Naive thymus-derived CD4-positive, alpha-beta T cell (primary cell): ENCODE measurements around the gene SKA3. TPM values are rescaled to one million over a fixed set of nuclear protein-coding genes. Genes with fewer than 3 reads are reported as not detected.
A peak's percentile ranks its signal among the peaks of the same experiment; 100 is the strongest.
"Not testable (repeated sequence)": the region's sequence is repeated elsewhere in the genome, so short reads cannot be mapped to it uniquely, and the experiment has no call there.

Experiments used
- ATAC-seq: fragments of 150-1000 bp; cut with Tn5 transposase; 2 replicates; pipeline ENCODE4 v1.10.0; 2021; ENCODE audit warnings: mild to moderate bottlenecking, moderate library complexity
- CTCF ChIA-PET: fragments of 350-600 bp; sonication (Branson Sonifier 250); formaldehyde crosslinking; loops from one replicate; lab custom pipeline; 2021; ENCODE audit warnings: antibody characterized with exemption; lab: Charles Lee
- POLR2A ChIA-PET: fragments of 350-600 bp; sonication (Branson Sonifier 250); formaldehyde crosslinking; loops from one replicate; lab custom pipeline; 2021; ENCODE audit warnings: antibody characterized with exemption, inconsistent platforms; lab: Charles Lee
- DNase-seq, 9 donors: peaks; one replicate each; pipeline versions ENCODE4 v3.0.0 to v3.0.0-alpha.2; 2020 to 2022; ENCODE audit warnings: mixed read lengths in 1 of 9
- H3K27ac ChIP-seq: one replicate; pipeline ENCODE4 v1.7.0; 2013; ENCODE audit warnings: mild to moderate bottlenecking, low read depth, low read length, moderate library complexity
- H3K27me3 ChIP-seq, 2 donors: one replicate each; pipeline ENCODE4 v1.7.0; 2013; ENCODE audit warnings: low read length in 2 of 2, mild to moderate bottlenecking in 2 of 2, moderate library complexity in 2 of 2; ENCODE audit not compliant: control insufficient read depth in 2 of 2, insufficient read depth in 2 of 2
- H3K36me3 ChIP-seq, 3 experiments: 1 replicate in 2 of 3; 2 replicates in 1 of 3; pipeline ENCODE4 v1.7.0; 2013; ENCODE audit warnings: low read length in 3 of 3, mild to moderate bottlenecking in 3 of 3, moderate library complexity in 1 of 3; ENCODE audit not compliant: insufficient read depth in 3 of 3, control insufficient read depth in 2 of 3
- H3K4me1 ChIP-seq, 2 donors: one replicate each; pipeline ENCODE4 v1.7.0; 2013; ENCODE audit warnings: low read length in 2 of 2, mild to moderate bottlenecking in 2 of 2, moderate library complexity in 1 of 2; ENCODE audit not compliant: control insufficient read depth in 2 of 2, insufficient read depth in 2 of 2
- H3K4me3 ChIP-seq: 2 replicates; pipeline ENCODE4 v1.7.0; 2013; ENCODE audit warnings: mild to moderate bottlenecking, low read length
- H3K9me3 ChIP-seq, 3 experiments: 1 replicate in 2 of 3; 2 replicates in 1 of 3; pipeline ENCODE4 v1.7.0; 2013; ENCODE audit warnings: low read length in 3 of 3; ENCODE audit not compliant: control insufficient read depth in 2 of 3
- H3K27ac Mint-ChIP-seq, 9 donors: one replicate each; pipeline ENCODE4 v1.8.0; 2020 to 2022; ENCODE audit warnings: mixed read lengths in 9 of 9, mild to moderate bottlenecking in 8 of 9, moderate library complexity in 5 of 9, inconsistent platforms in 2 of 9
- H3K27me3 Mint-ChIP-seq, 5 donors: one replicate each; pipeline ENCODE4 v1.8.0; 2021 to 2022; ENCODE audit warnings: mixed read lengths in 5 of 5, mild to moderate bottlenecking in 1 of 5
- H3K36me3 Mint-ChIP-seq, 5 donors: one replicate each; pipeline ENCODE4 v1.8.0; 2020 to 2022; ENCODE audit warnings: mixed read lengths in 5 of 5, mild to moderate bottlenecking in 3 of 5, inconsistent platforms in 1 of 5
- H3K4me1 Mint-ChIP-seq, 7 donors: one replicate each; pipeline ENCODE4 v1.8.0; 2020 to 2022; ENCODE audit warnings: mixed read lengths in 7 of 7, mild to moderate bottlenecking in 3 of 7, inconsistent platforms in 1 of 7
- H3K4me3 Mint-ChIP-seq, 10 donors: one replicate each; pipeline ENCODE4 v1.8.0; 2020 to 2022; ENCODE audit warnings: mild to moderate bottlenecking in 10 of 10, mixed read lengths in 10 of 10, moderate library complexity in 6 of 10, inconsistent platforms in 2 of 10
- H3K9me3 Mint-ChIP-seq, 11 donors: one replicate each; pipeline ENCODE4 v1.8.0; 2020 to 2022; ENCODE audit warnings: mixed read lengths in 11 of 11, mild to moderate bottlenecking in 4 of 11, inconsistent platforms in 1 of 11, moderate library complexity in 1 of 11
- intact Hi-C, 2 donors: fragments of 100-400 bp; cut with micrococcal nuclease; formaldehyde crosslinking; loops; one replicate each; pipeline ENCODE4 v1.15.1; 2023
- polyA plus RNA-seq, 2 donors: library from polyadenylated mRNA; unstranded; fragments of 300-500 nt; fragmentation: Illumina TruSeq; gene quantifications; one replicate each; pipeline ENCODE4 v1.2.3, GENCODE V29; 2021
- total RNA-seq, 6 experiments: library from RNA in 5 of 6; stranded (reverse) in 5 of 6; gene quantifications; 1 replicate in 5 of 6; 2 replicates in 1 of 6; pipeline ENCODE4 v1.2.3 and lab custom pipeline; 2021 to 2026

SKA3 gene
- total and polyA plus RNA-seq, 7 experiments from 2014 or later, result 0.46 to 35.0 (median 1.6) TPM; not detected in 3

GRCh38 chr13:21198391-21198790 is 22.0 kb upstream of the SKA3 start:
- ATAC-seq, DNase-seq, H3K36me3 Mint-ChIP-seq, H3K36me3 ChIP-seq, H3K27ac Mint-ChIP-seq, H3K4me1 Mint-ChIP-seq, H3K9me3 ChIP-seq, H3K4me3 ChIP-seq, CTCF ChIA-PET, intact Hi-C loops, POLR2A ChIA-PET, H3K4me1 ChIP-seq, H3K27me3 ChIP-seq, H3K27ac ChIP-seq, H3K4me3 Mint-ChIP-seq: not testable (repeated sequence)
- Mint-ChIP-seq H3K9me3 (peaks cover 0 to 16% (median 6%) of the 10 kb centered on the region in 11 donors), H3K27me3 (peaks cover 8 to 25% (median 11%) of the 10 kb centered on the region in 5 donors)

- H3K27me3 ChIP-seq, H3K4me1 ChIP-seq, ATAC-seq, H3K4me3 Mint-ChIP-seq, H3K4me1 Mint-ChIP-seq, H3K36me3 Mint-ChIP-seq, H3K36me3 ChIP-seq, DNase-seq, POLR2A ChIA-PET, H3K4me3 ChIP-seq, H3K9me3 ChIP-seq, H3K27ac ChIP-seq, intact Hi-C loops, CTCF ChIA-PET: not testable (repeated sequence)
- Mint-ChIP-seq H3K27me3 (peaks cover 8 to 25% (median 11%) of the 10 kb centered on the region in 5 donors), H3K27ac (peak overlapping the region in 1 of 9 donors; percentile 57), H3K9me3 (peaks cover 0 to 16% (median 6%) of the 10 kb centered on the region in 11 donors)
Measured at GRCh38 chr13:21197606-21198225, 21.4 kb upstream of the SKA3 start.

GRCh38 chr13:21194756-21195155 is 18.4 kb upstream of the SKA3 start:
- CTCF ChIA-PET, result interaction anchor here (0.7 kb wide), 1 partner anchor 171 kb away, joined by 3 read pairs; no protein-coding TSS in a partner anchor
- H3K4me1 ChIP-seq, H3K9me3 ChIP-seq, H3K27ac ChIP-seq, H3K4me1 Mint-ChIP-seq, DNase-seq, intact Hi-C loops, H3K36me3 ChIP-seq, H3K27me3 ChIP-seq, POLR2A ChIA-PET, ATAC-seq, H3K4me3 ChIP-seq, H3K36me3 Mint-ChIP-seq, H3K27ac Mint-ChIP-seq, H3K4me3 Mint-ChIP-seq, H3K9me3 Mint-ChIP-seq: not testable (repeated sequence)
- H3K27me3 Mint-ChIP-seq, result peaks cover 7 to 27% (median 11%) of the 10 kb centered on the region in 5 donors

- H3K9me3 ChIP-seq, H3K36me3 Mint-ChIP-seq, H3K9me3 Mint-ChIP-seq, H3K27ac Mint-ChIP-seq, DNase-seq, H3K27ac ChIP-seq, POLR2A ChIA-PET, H3K4me3 ChIP-seq, H3K36me3 ChIP-seq, H3K4me1 Mint-ChIP-seq, ATAC-seq, H3K4me3 Mint-ChIP-seq, H3K27me3 Mint-ChIP-seq, CTCF ChIA-PET, H3K27me3 ChIP-seq, H3K4me1 ChIP-seq, intact Hi-C loops: not testable (repeated sequence)
Measured at GRCh38 chr13:21186410-21186809, 10.1 kb upstream of the SKA3 start.

GRCh38 chr13:21181671-21182070 is 5.3 kb upstream of the SKA3 start:
- Histone ChIP-seq H3K27me3 (no peaks in the 10 kb centered on the region), H3K36me3 (peaks cover 0 to 4% (median 0%) of the 10 kb centered on the region in 3 experiments), H3K9me3 (no peaks in the 10 kb centered on the region), H3K27ac (no peak overlapping the region), H3K4me3 (no peak overlapping the region), H3K4me1 (peaks cover 5 to 11% of the 10 kb centered on the region in 2 donors)
- no peak overlapping the region for H3K4me3 Mint-ChIP-seq
- intact Hi-C loops, result no loop called here
- ATAC-seq (no peak), DNase-seq (no peak)
- POLR2A ChIA-PET, result no interaction called here
- H3K27me3 Mint-ChIP-seq, result no peaks in the 10 kb centered on the region
- H3K36me3 Mint-ChIP-seq, result peaks cover 0 to 7% (median 0%) of the 10 kb centered on the region in 5 donors
- peaks cover 0 to 1% (median 0%) of the 10 kb centered on the region in 11 donors for H3K9me3 Mint-ChIP-seq
- peaks cover 11 to 26% (median 19%) of the 10 kb centered on the region in 7 donors for H3K4me1 Mint-ChIP-seq
- no peak overlapping the region for H3K27ac Mint-ChIP-seq
- CTCF ChIA-PET, result interaction anchor here (0.9 kb wide), 1 partner anchor 70 kb away, joined by 7 read pairs; no protein-coding TSS in a partner anchor

- Histone ChIP-seq H3K36me3 (peaks cover 0 to 6% (median 0%) of the 10 kb centered on the region in 3 experiments), H3K27me3 (no peaks in the 10 kb centered on the region), H3K27ac (peak overlapping the region; percentile 95), H3K9me3 (no peaks in the 10 kb centered on the region), H3K4me3 (peak overlapping the region; percentile 86), H3K4me1 (peaks cover 10 to 16% of the 10 kb centered on the region in 2 donors)
- peak overlapping the region; percentile 95 to 99 (median 97) for H3K4me3 Mint-ChIP-seq
- intact Hi-C loops, result loop anchor here (1.0 to 10.0 kb wide), 17 partner anchors 41 to 1218 kb away; partner anchors contain the start of genes EEF1AKMT1 (in 2 of the 2), ZDHHC20 (in 2 of the 2), IL17D (in 1 of the 2) and MICU2 (in 1 of the 2)
- no peaks in the 10 kb centered on the region for H3K27me3 Mint-ChIP-seq
- H3K27ac Mint-ChIP-seq, result peak overlapping the region; percentile 80 to 97 (median 95)
- peaks cover 0 to 3% (median 0%) of the 10 kb centered on the region in 11 donors for H3K9me3 Mint-ChIP-seq
- ChIA-PET CTCF (interaction anchor here (0.6 to 1.5 kb wide), 3 partner anchors 121 to 300 kb away, joined by 4 to 8 read pairs (median 8); no protein-coding TSS in a partner anchor), POLR2A (interaction anchor here (0.6 to 2.8 kb wide), 13 partner anchors 16 to 1014 kb away, joined by 3 to 22 read pairs (median 4); partner anchors contain the start of genes EEF1AKMT1, MICU2 and ZDHHC20)
- peaks cover 0 to 13% (median 0%) of the 10 kb centered on the region in 5 donors for H3K36me3 Mint-ChIP-seq
- peak; percentile 49 for ATAC-seq
- peaks cover 13 to 31% (median 22%) of the 10 kb centered on the region in 7 donors for H3K4me1 Mint-ChIP-seq
- DNase-seq, result no peak
Measured at GRCh38 chr13:21176982-21177284, 581 bp upstream of the SKA3 start.
